ENCODE results near the gene OSBPL10. TPM values are rescaled to one million over a fixed set of nuclear protein-coding genes. Genes with fewer than 3 reads are reported as not detected.

OSBPL10 gene
- total and polyA plus RNA-seq, 2 of the 8 experiments (the other 6 are each of a cell fraction or from before 2014, with no cell fraction given) = 26.2 to 86.7 TPM

- TF ChIP-seq GABPA (IDR thresholded peaks at IDR 0.05; ENCODE audit: borderline replicate concordance, insufficient read depth, low read length) (no peak), ASH2L (IDR thresholded peaks at IDR 0.05; ENCODE audit: low read length) (no peak), RAD21 (IDR thresholded peaks at IDR 0.05 in 1 of 2, conservative IDR thresholded peaks at IDR 0.05 in 1 of 2; ENCODE audit: low read depth in 2 of 2, low read length in 2 of 2) (no peak), SIN3A (conservative IDR thresholded peaks at IDR 0.05 in 1 of 2, IDR thresholded peaks at IDR 0.05 in 1 of 2; ENCODE audit: low read depth in 1 of 2, low read length in 2 of 2) (no peak), TBP (IDR thresholded peaks at IDR 0.05; ENCODE audit: low read depth, low read length) (no peak)
Measured at GRCh38 chr3:31629054-31629453, 352.0 kb downstream of the OSBPL10 start (continued).
